OCI-LY3 (cell line): Measurements from ENCODE around the gene APIP.

ENCODE experiments used
- H2AFZ ChIP-seq: fragments of 200-600, 300-600 bp; shearing (Covaris generic); 2 replicates; pipeline ENCODE4 v1.6.0; 2014; ENCODE audit warnings: antibody characterized with exemption, low read depth, low read length
- H3K27ac ChIP-seq: fragments of 200-600, 300-600 bp; sonication (generic); 2 replicates; pipeline ENCODE4 v1.5.1; 2014; ENCODE audit warnings: mild to moderate bottlenecking, low read length, moderate library complexity, mixed read lengths
- H3K27me3 ChIP-seq: fragments of 200-600, 300-600 bp; sonication (generic); 2 replicates; pipeline ENCODE4 v1.6.1; 2014; ENCODE audit warnings: low read depth, low read length, mixed read lengths
- H3K36me3 ChIP-seq: fragments of 200-600, 300-600 bp; sonication (generic); replicated peaks from 2 replicates; pipeline ENCODE3; 2014; ENCODE audit warnings: low read depth, low read length, mixed read lengths
- H3K4me1 ChIP-seq: fragments of 300-600, 200-600 bp; sonication (generic); 2 replicates; pipeline ENCODE4 v1.6.1; 2014; ENCODE audit warnings: low read length, mixed read lengths
- H3K4me2 ChIP-seq: fragments of 200-600, 300-600 bp; sonication (generic); 2 replicates; pipeline ENCODE4 v1.6.1; 2014; ENCODE audit warnings: low read length, mixed read lengths
- H3K4me3 ChIP-seq: fragments of 300-600, 200-600 bp; sonication (generic); 2 replicates; pipeline ENCODE4 v1.5.1; 2014; ENCODE audit warnings: antibody characterized with exemption, mild to moderate bottlenecking, low read length, moderate library complexity
- H3K79me2 ChIP-seq: fragments of 300-600, 200-600 bp; shearing (Covaris generic); 2 replicates; pipeline ENCODE4 v1.6.1; 2014; ENCODE audit warnings: mild to moderate bottlenecking, low read length, mixed read lengths
- H3K9ac ChIP-seq: fragments of 300-600, 200-600 bp; shearing (Covaris generic); 2 replicates; pipeline ENCODE4 v1.6.0; 2014; ENCODE audit warnings: mild to moderate bottlenecking, low read length, moderate library complexity
- H3K9me3 ChIP-seq: fragments of 200-600, 300-600 bp; shearing (Covaris generic); 2 replicates; pipeline ENCODE4 v1.6.1; 2014; ENCODE audit warnings: low read length, mixed read lengths; ENCODE audit not compliant: insufficient read depth
- H4K20me1 ChIP-seq: fragments of 200-600, 300-600 bp; sonication (generic); 2 replicates; pipeline ENCODE4 v1.6.1; 2016; ENCODE audit warnings: low read length, mixed read lengths; ENCODE audit not compliant: insufficient read depth
- CTCF ChIP-seq: fragments of 200-600, 300-600 bp; sonication (generic); IDR thresholded peaks from 2 replicates; pipeline ENCODE4 v1.5.1; 2014; ENCODE audit warnings: antibody characterized with exemption, low read length, low read depth
- EZH2phosphoT487 ChIP-seq: fragments of 200-600 bp; shearing (Covaris generic); IDR thresholded peaks from 2 replicates; pipeline ENCODE4 v1.6.1; 2018; ENCODE audit warnings: antibody characterized with exemption, mixed run types, low read depth

The APIP gene

GRCh38 chr11:34844463-34845112 is 71.6 kb downstream of the APIP start:
- Histone ChIP-seq H3K9ac (no peak overlapping the region), H4K20me1 (no peaks in the 10 kb centered on the region), H3K27ac (no peak overlapping the region), H3K27me3 (0 out of 2 replicates have a peak, but pooled peaks cover 2% of the 10 kb centered on the region), H3K9me3 (no peaks in the 10 kb centered on the region), H3K79me2 (no peaks in the 10 kb centered on the region), H3K36me3 (no peaks in the 10 kb centered on the region), H3K4me3 (no peak overlapping the region), H2AFZ (no peak overlapping the region), H3K4me1 (0 out of 2 replicates have a peak, but pooled peaks cover 3% of the 10 kb centered on the region), H3K4me2 (no peak overlapping the region)
- TF ChIP-seq EZH2phosphoT487, result no peak
- no peak for TF ChIP-seq CTCF

GRCh38 chr11:34843271-34843670 is 72.9 kb downstream of the APIP start:
- no peak overlapping the region for H3K27ac ChIP-seq
- TF ChIP-seq EZH2phosphoT487, result no peak
- no peak for TF ChIP-seq CTCF
- H3K4me1 ChIP-seq, result 0 out of 2 replicates have a peak, but pooled peaks cover 3% of the 10 kb centered on the region
- H2AFZ ChIP-seq, result no peak overlapping the region
- no peak overlapping the region for H3K4me2 ChIP-seq
- no peak overlapping the region for H3K9ac ChIP-seq
- no peaks in the 10 kb centered on the region for H4K20me1 ChIP-seq
- no peak overlapping the region for H3K4me3 ChIP-seq
- no peaks in the 10 kb centered on the region for H3K36me3 ChIP-seq
- no peaks in the 10 kb centered on the region for H3K9me3 ChIP-seq
- no peaks in the 10 kb centered on the region for H3K79me2 ChIP-seq
- 0 out of 2 replicates have a peak, but pooled peaks cover 2% of the 10 kb centered on the region for H3K27me3 ChIP-seq

GRCh38 chr11:34840736-34841386 is 75.3 kb downstream of the APIP start:
- Histone ChIP-seq H3K27me3 (0 out of 2 replicates have a peak, but pooled peaks cover 2% of the 10 kb centered on the region), H3K36me3 (no peaks in the 10 kb centered on the region), H3K9ac (no peak overlapping the region), H2AFZ (no peak overlapping the region), H3K27ac (no peak overlapping the region), H3K9me3 (no peaks in the 10 kb centered on the region), H3K4me1 (peaks cover 11% of the 10 kb centered on the region), H3K4me3 (no peak overlapping the region), H3K4me2 (no peak overlapping the region), H4K20me1 (no peaks in the 10 kb centered on the region), H3K79me2 (no peaks in the 10 kb centered on the region)
- TF ChIP-seq EZH2phosphoT487 (no peak), CTCF (peak; percentile 66)

GRCh38 chr11:34839969-34840368 is 76.2 kb downstream of the APIP start:
- Histone ChIP-seq H3K9ac (no peak overlapping the region), H4K20me1 (no peaks in the 10 kb centered on the region), H3K4me3 (no peak overlapping the region), H3K36me3 (no peaks in the 10 kb centered on the region), H3K27ac (no peak overlapping the region), H3K27me3 (0 out of 2 replicates have a peak, but pooled peaks cover 2% of the 10 kb centered on the region), H2AFZ (no peak overlapping the region), H3K4me1 (peaks cover 11% of the 10 kb centered on the region), H3K9me3 (no peaks in the 10 kb centered on the region), H3K79me2 (no peaks in the 10 kb centered on the region), H3K4me2 (no peak overlapping the region)
- TF ChIP-seq EZH2phosphoT487, result no peak
- TF ChIP-seq CTCF, result no peak
